Measurements from ENCODE around the gene VAT1. TPM values are rescaled to one million over a fixed set of nuclear protein-coding genes. Genes with fewer than 3 reads are reported as not detected.

VAT1 gene
- total RNA-seq, 4 donors from 2014 or later, result 203 to 246 (median 228) TPM

- no peaks in the 10 kb centered on the region for H3K27me3 ChIP-seq
- H3K9me3 ChIP-seq, result no peaks in the 10 kb centered on the region
- WGBS, 2 donors, result 34 to 46% methylated on average over 5 of the region's 5 CpGs
- DNase-seq (ENCODE audit: low spot score in 2 of 2), result no peak
- H3K27ac ChIP-seq, result no peak overlapping the region
- H3K4me3 ChIP-seq, result no peak overlapping the region
- H3K36me3 ChIP-seq, result no peaks in the 10 kb centered on the region
- no peaks in the 10 kb centered on the region for H3K4me1 ChIP-seq
- TF ChIP-seq, protein P1, sequence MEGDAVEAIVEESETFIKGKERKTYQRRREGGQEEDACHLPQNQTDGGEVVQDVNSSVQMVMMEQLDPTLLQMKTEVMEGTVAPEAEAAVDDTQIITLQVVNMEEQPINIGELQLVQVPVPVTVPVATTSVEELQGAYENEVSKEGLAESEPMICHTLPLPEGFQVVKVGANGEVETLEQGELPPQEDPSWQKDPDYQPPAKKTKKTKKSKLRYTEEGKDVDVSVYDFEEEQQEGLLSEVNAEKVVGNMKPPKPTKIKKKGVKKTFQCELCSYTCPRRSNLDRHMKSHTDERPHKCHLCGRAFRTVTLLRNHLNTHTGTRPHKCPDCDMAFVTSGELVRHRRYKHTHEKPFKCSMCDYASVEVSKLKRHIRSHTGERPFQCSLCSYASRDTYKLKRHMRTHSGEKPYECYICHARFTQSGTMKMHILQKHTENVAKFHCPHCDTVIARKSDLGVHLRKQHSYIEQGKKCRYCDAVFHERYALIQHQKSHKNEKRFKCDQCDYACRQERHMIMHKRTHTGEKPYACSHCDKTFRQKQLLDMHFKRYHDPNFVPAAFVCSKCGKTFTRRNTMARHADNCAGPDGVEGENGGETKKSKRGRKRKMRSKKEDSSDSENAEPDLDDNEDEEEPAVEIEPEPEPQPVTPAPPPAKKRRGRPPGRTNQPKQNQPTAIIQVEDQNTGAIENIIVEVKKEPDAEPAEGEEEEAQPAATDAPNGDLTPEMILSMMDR (IDR thresholded peaks at IDR 0.05), result no peak
- no peak for TF ChIP-seq POLR2A (IDR thresholded peaks at IDR 0.05)
These were observed 53.1 kb downstream of the VAT1 start for GRCh38 chr17:42969001-42969581.

DNA sequence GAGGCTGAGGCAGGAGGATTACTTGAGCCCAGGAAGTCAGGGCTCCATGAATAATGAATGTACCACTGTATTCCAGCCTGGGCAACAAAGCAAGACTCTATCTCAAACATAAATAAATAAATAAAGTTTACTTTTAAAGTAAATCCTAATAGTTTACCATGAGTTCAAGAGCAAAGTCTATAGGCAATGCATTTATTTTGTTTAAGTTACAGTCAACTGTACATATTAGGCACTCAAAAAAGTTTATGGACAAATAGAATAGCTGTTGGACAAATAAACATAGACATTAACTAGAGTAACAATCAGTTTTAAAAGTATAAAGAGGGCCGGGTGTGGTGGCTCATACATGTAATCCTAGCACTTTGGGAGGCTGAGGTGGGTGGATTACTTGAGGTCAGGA is 54.3 kb downstream of the VAT1 start:
- Histone ChIP-seq H3K27me3 (no peaks in the 10 kb centered on the region), H3K4me1 (peaks cover 0 to 10% (median 3%) of the 10 kb centered on the region in 4 donors), H3K4me3 (no peak overlapping the region), H3K9me3 (no peaks in the 10 kb centered on the region), H3K27ac (no peak overlapping the region), H3K36me3 (peaks cover 0 to under 1% (median 0%) of the 10 kb centered on the region in 3 donors)
- no peak for DNase-seq (ENCODE audit: low spot score in 2 of 2)
- 78 to 79% methylated on average over 1 of the region's 1 CpG for WGBS, 2 donors
- TF ChIP-seq EP300 (IDR thresholded peaks at IDR 0.05), result no peak
- TF ChIP-seq POLR2A (IDR thresholded peaks at IDR 0.05), result no peak
- TF ChIP-seq, protein P1 (IDR thresholded peaks at IDR 0.05), result no peak

Other genes starting within 250 kb of the VAT1 start
- 10 to 100 TPM; 24.5 to 44.7 (median 38.2) TPM for gene VPS25, start 248.9 kb downstream of the VAT1 start, total RNA-seq
- gene WNK4, start 241.8 kb downstream of the VAT1 start, total RNA-seq, result 10 to 100 TPM in 2 of 4 donors, 1 to 10 TPM in 2; 3.6 to 15.6 (median 9.1) TPM
- gene COA3, start 223.7 kb downstream of the VAT1 start, total RNA-seq, result 10 to 100 TPM; 58.2 to 91.7 (median 62.6) TPM
- under 1 TPM in 1 of 4 donors, not detected in 3; 0.22 TPM for gene CNTD1, start 223.5 kb downstream of the VAT1 start, total RNA-seq
- gene BECN1, start 198.1 kb downstream of the VAT1 start, total RNA-seq, result 100 to 1,000 TPM in 1 of 4 donors, 10 to 100 TPM in 3; 76.7 to 104 (median 80.4) TPM
- gene PSME3, start 189.0 kb downstream of the VAT1 start, total RNA-seq, result 10 to 100 TPM; 42.2 to 86.7 (median 53.7) TPM
- 1 to 10 TPM; 2.0 to 3.3 (median 3.0) TPM for gene AOC2, start 177.8 kb downstream of the VAT1 start, total RNA-seq
- gene AOC3, start 171.2 kb downstream of the VAT1 start, total RNA-seq, result 10 to 100 TPM; 49.0 to 74.1 (median 53.0) TPM
- not detected for gene G6PC1, start 121.6 kb downstream of the VAT1 start, total RNA-seq
- gene AARSD1, start 57.9 kb downstream of the VAT1 start, total RNA-seq, result 10 to 100 TPM; 26.0 to 42.0 (median 31.3) TPM
- not detected for gene PTGES3L, start 42.3 kb downstream of the VAT1 start, total RNA-seq
- gene RUNDC1, start 41.8 kb downstream of the VAT1 start, total RNA-seq, result 10 to 100 TPM; 10.7 to 15.6 (median 12.9) TPM
- gene RPL27, start 24.0 kb downstream of the VAT1 start, total RNA-seq, result 1,000 to 10,000 TPM in 1 of 4 donors, 100 to 1,000 TPM in 3; 500 to 1,072 (median 818) TPM
- 10 to 100 TPM; 36.1 to 59.0 (median 37.9) TPM for gene IFI35, start 15.6 kb downstream of the VAT1 start, total RNA-seq
- gene RND2, start 2.8 kb upstream of the VAT1 start, total RNA-seq, result 1 to 10 TPM in 3 of 4 donors, under 1 TPM in 1; 0.59 to 2.6 (median 1.9) TPM
- gene BRCA1, start 103.0 kb upstream of the VAT1 start, total RNA-seq, result 1 to 10 TPM; 4.6 to 9.8 (median 6.9) TPM
- gene NBR1, start 148.8 kb upstream of the VAT1 start, total RNA-seq, result 10 to 100 TPM; 61.7 to 80.0 (median 73.5) TPM
- 10 to 100 TPM in 3 of 4 donors, 1 to 10 TPM in 1; 5.1 to 28.5 (median 11.9) TPM for gene TMEM106A, start 189.5 kb upstream of the VAT1 start, total RNA-seq
- not detected for gene CCDC200, start 206.2 kb upstream of the VAT1 start, total RNA-seq
- not detected for gene RNU2-1, start 211.6 kb upstream of the VAT1 start, total RNA-seq

Measured in tibial nerve (tissue), 4 donors.